PC-9 (cell line): ENCODE results near the gene TASOR2. TPM values are rescaled to one million over a fixed set of nuclear protein-coding genes. Genes with fewer than 3 reads are reported as not detected.

Source experiments
- BruUV-seq: library from RNA; stranded (reverse); fragments of 400-500 nt; replicated peaks from 2 replicates; lab custom pipeline; 2021; lab: Mats Ljungman, UMichigan
- CTCF ChIA-PET: fragments of 300-600 bp; sonication (Branson Sonifier 250); formaldehyde crosslinking; loops from one replicate; lab custom pipeline; 2022; ENCODE audit warnings: antibody characterized with exemption; lab: Charles Lee
- POLR2A ChIA-PET: fragments of 300-600 bp; sonication (Branson Sonifier 250); formaldehyde crosslinking; loops from one replicate; lab custom pipeline; 2022; ENCODE audit warnings: antibody characterized with exemption; ENCODE audit not compliant: unreplicated experiment; lab: Charles Lee
- DNase-seq, 2 experiments: peaks; one replicate each; pipeline versions ENCODE4 v3.0.0 to v3.0.0-alpha.2; 2015 to 2022; ENCODE audit warnings: mixed read lengths in 1 of 2
- H2AFZ ChIP-seq: fragments of 200-600 bp; sonication (generic); 2 replicates; pipeline ENCODE4 v1.8.1; 2017; ENCODE audit warnings: antibody characterized with exemption
- H3F3A ChIP-seq: fragments of 200-600 bp; sonication (generic); 2 replicates; pipeline ENCODE4 v1.8.1; 2017; ENCODE audit warnings: antibody characterized with exemption, mild to moderate bottlenecking, low read depth; ENCODE audit not compliant: insufficient read depth
- H3K27ac ChIP-seq: fragments of 200-600 bp; sonication (generic); 2 replicates; pipeline ENCODE4 v1.6.1; 2016; ENCODE audit warnings: mixed run types
- H3K27me3 ChIP-seq: fragments of 200-600 bp; sonication (generic); 2 replicates; pipeline ENCODE4 v1.6.1; 2016; ENCODE audit warnings: low read depth, mixed run types; ENCODE audit not compliant: insufficient read depth
- H3K36me3 ChIP-seq: fragments of 200-600 bp; sonication (generic); 2 replicates; pipeline ENCODE4 v1.6.1; 2016; ENCODE audit warnings: low read depth, mixed run types
- H3K4me1 ChIP-seq: fragments of 200-600 bp; sonication (generic); replicated peaks from 2 replicates; pipeline ENCODE4 v1.6.1; 2016; ENCODE audit warnings: mixed run types; ENCODE audit not compliant: insufficient read depth
- H3K4me2 ChIP-seq: fragments of 200-600 bp; sonication (generic); 2 replicates; pipeline ENCODE4 v1.6.1; 2017; ENCODE audit warnings: mixed run types
- H3K4me3 ChIP-seq: fragments of 200-600 bp; sonication (generic); 2 replicates; pipeline ENCODE4 v1.6.1; 2016; ENCODE audit warnings: mixed run types
- H3K79me2 ChIP-seq: fragments of 200-600 bp; sonication (generic); 2 replicates; pipeline ENCODE4 v1.6.1; 2017; ENCODE audit warnings: low read depth, mixed run types
- H3K9me2 ChIP-seq: fragments of 200-600 bp; sonication (generic); 2 replicates; pipeline ENCODE4 v1.8.1; 2017; ENCODE audit warnings: mild to moderate bottlenecking; ENCODE audit not compliant: insufficient read depth
- H3K9me3 ChIP-seq: fragments of 200-600 bp; sonication (generic); 2 replicates; pipeline ENCODE4 v1.8.1; 2016; ENCODE audit warnings: low read depth; ENCODE audit not compliant: insufficient read depth
- H4K20me1 ChIP-seq: fragments of 200-600 bp; sonication (generic); 2 replicates; pipeline ENCODE4 v1.8.1; 2017; ENCODE audit not compliant: insufficient read depth
- CTCF ChIP-seq: fragments of 200-600 bp; sonication (generic); conservative IDR thresholded peaks from 2 replicates; pipeline ENCODE4 v1.6.1; 2017; ENCODE audit warnings: mixed run types, antibody characterized with exemption, mild to moderate bottlenecking, moderate library complexity
- EZH2 ChIP-seq: fragments of 200-600 bp; sonication (generic); IDR thresholded peaks from 2 replicates; pipeline ENCODE4 v1.8.0; 2017; ENCODE audit warnings: antibody characterized with exemption, low read depth
- intact Hi-C: fragments of 100-400 bp; cut with micrococcal nuclease; formaldehyde crosslinking; loops from one replicate; pipeline ENCODE4 v1.10.0; 2022; ENCODE audit not compliant: unreplicated experiment
- total RNA-seq: library from RNA; stranded (reverse); gene quantifications from 2 replicates; pipeline ENCODE4 v1.2.3, GENCODE V29; 2021

The TASOR2 gene
- total RNA-seq, 1 experiment from 2014 or later = 60.7 TPM

DNA sequence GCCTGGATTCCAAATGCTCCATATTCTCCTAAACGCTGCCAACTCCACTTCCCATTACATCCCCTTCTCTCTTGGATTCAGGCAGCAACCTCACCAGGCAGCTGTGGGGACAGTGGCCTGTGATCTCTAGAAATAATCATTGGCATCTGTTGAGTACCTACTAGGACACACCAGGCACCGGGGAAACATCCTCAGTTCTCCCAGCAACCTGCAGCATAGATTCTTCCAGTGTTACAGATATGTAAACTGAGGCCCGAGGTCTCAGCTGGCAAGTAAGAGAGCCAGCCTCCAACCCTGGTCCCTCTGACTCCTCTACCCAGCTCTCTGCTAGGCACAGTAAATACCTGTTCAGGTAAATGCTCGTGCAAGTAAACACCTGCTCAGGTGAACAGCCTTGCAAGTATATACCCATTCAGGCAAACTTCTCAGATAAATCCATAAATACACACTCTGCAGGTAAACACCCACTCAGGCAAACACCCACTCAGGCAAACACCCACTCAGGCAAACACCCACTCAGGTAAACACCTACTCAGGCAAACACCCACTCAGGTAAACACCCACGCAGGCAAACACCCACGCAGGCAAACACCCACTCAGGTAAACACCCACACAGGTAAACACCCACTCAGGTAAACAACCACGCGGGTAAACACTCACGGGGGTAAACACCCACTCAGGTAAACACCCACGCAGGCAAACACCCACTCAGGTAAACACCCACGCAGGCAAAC lies 37.0 kb upstream of the TASOR2 start:
- no peaks in the 10 kb centered on the region for H3K9me3 ChIP-seq
- no peaks in the 10 kb centered on the region for H3F3A ChIP-seq
- no peaks in the 10 kb centered on the region for H3K79me2 ChIP-seq
- H3K27me3 ChIP-seq = no peaks in the 10 kb centered on the region
- POLR2A ChIA-PET = interaction anchor here (0.6 kb wide), 1 partner anchor 11 kb away, joined by 3 read pairs; no protein-coding TSS in a partner anchor
- H3K27ac ChIP-seq = no peak overlapping the region
- H3K9me2 ChIP-seq = no peaks in the 10 kb centered on the region
- H4K20me1 ChIP-seq = no peaks in the 10 kb centered on the region
- no peak for DNase-seq
- no peaks in the 10 kb centered on the region for H3K4me1 ChIP-seq
- no peak overlapping the region for H2AFZ ChIP-seq
- no peak for TF ChIP-seq EZH2
- TF ChIP-seq CTCF = no peak
- intact Hi-C loops = no loop called here
- no peak overlapping the region for H3K4me3 ChIP-seq
- BruUV-seq = no TSS peak
- CTCF ChIA-PET = no interaction called here
- no peak overlapping the region for H3K4me2 ChIP-seq
- no peaks in the 10 kb centered on the region for H3K36me3 ChIP-seq

- Histone ChIP-seq H3K4me2 (no peak overlapping the region), H3K9me3 (no peaks in the 10 kb centered on the region), H4K20me1 (no peaks in the 10 kb centered on the region), H3K36me3 (no peaks in the 10 kb centered on the region), H3F3A (no peaks in the 10 kb centered on the region), H3K27ac (no peak overlapping the region), H3K4me1 (no peaks in the 10 kb centered on the region), H3K9me2 (no peaks in the 10 kb centered on the region), H3K27me3 (no peaks in the 10 kb centered on the region), H3K4me3 (no peak overlapping the region), H2AFZ (no peak overlapping the region), H3K79me2 (no peaks in the 10 kb centered on the region)
- POLR2A ChIA-PET = no interaction called here
- intact Hi-C loops = no loop called here
- TF ChIP-seq CTCF (no peak), EZH2 (no peak)
- BruUV-seq = no TSS peak
- no peak for DNase-seq
- CTCF ChIA-PET = no interaction called here
Observed at GRCh38 chr10:5648494-5649457, 35.9 kb upstream of the TASOR2 start.

- H3K79me2 ChIP-seq = no peaks in the 10 kb centered on the region
- H3K4me2 ChIP-seq = no peak overlapping the region
- no peak for TF ChIP-seq EZH2
- no peak for TF ChIP-seq CTCF
- BruUV-seq = no TSS peak
- H3K27me3 ChIP-seq = no peaks in the 10 kb centered on the region
- ChIA-PET CTCF (no interaction called here), POLR2A (no interaction called here)
- no peaks in the 10 kb centered on the region for H3F3A ChIP-seq
- no peaks in the 10 kb centered on the region for H3K9me3 ChIP-seq
- H2AFZ ChIP-seq = no peak overlapping the region
- H3K9me2 ChIP-seq = no peaks in the 10 kb centered on the region
- no peaks in the 10 kb centered on the region for H4K20me1 ChIP-seq
- no peak overlapping the region for H3K4me3 ChIP-seq
- no peaks in the 10 kb centered on the region for H3K36me3 ChIP-seq
- intact Hi-C loops = no loop called here
- DNase-seq = no peak
- no peaks in the 10 kb centered on the region for H3K4me1 ChIP-seq
- no peak overlapping the region for H3K27ac ChIP-seq
Observed at GRCh38 chr10:5649746-5650145, 34.9 kb upstream of the TASOR2 start.
